ENCODE results near the gene THEM4. TPM values are rescaled to one million over a fixed set of nuclear protein-coding genes. Genes with fewer than 3 reads are reported as not detected.

The THEM4 gene
- total RNA-seq, 2 donors from 2014 or later, result 6.6 to 7.7 TPM

- Histone ChIP-seq H3K36me3 (no peaks in the 10 kb centered on the region), H3K9me3 (no peaks in the 10 kb centered on the region), H3K4me3 (no peak overlapping the region), H3K9ac (ENCODE audit: low read depth in 2 of 2, low read length in 2 of 2) (no peak overlapping the region), H3K27ac (no peak overlapping the region), H3K4me1 (peaks cover 5% of the 10 kb centered on the region), H3K27me3 (no peaks in the 10 kb centered on the region)
- no peak for TF ChIP-seq CTCF (IDR thresholded peaks at IDR 0.05)
- intact Hi-C loops (cut with DNase I), result no loop called here
- DNase-seq, result no peak
Observed at GRCh38 chr1:151949371-151950193, 40.3 kb upstream of the THEM4 start.

GRCh38 chr1:151948506-151948905 lies 39.2 kb upstream of the THEM4 start:
- Histone ChIP-seq H3K9ac (ENCODE audit: low read depth in 2 of 2, low read length in 2 of 2) (no peak overlapping the region), H3K4me3 (no peak overlapping the region), H3K27ac (no peak overlapping the region), H3K27me3 (no peaks in the 10 kb centered on the region), H3K9me3 (no peaks in the 10 kb centered on the region), H3K36me3 (no peaks in the 10 kb centered on the region), H3K4me1 (peaks cover 5% of the 10 kb centered on the region)
- intact Hi-C loops (cut with DNase I), result no loop called here
- TF ChIP-seq CTCF (IDR thresholded peaks at IDR 0.05), result no peak
- DNase-seq, result no peak

GRCh38 chr1:151947140-151947539 lies 37.8 kb upstream of the THEM4 start:
- no peaks in the 10 kb centered on the region for H3K27me3 ChIP-seq
- no peak for DNase-seq
- intact Hi-C loops (cut with DNase I), result no loop called here
- TF ChIP-seq CTCF (IDR thresholded peaks at IDR 0.05), result no peak
- no peak overlapping the region for H3K27ac ChIP-seq
- H3K4me1 ChIP-seq, result peaks cover 5% of the 10 kb centered on the region
- no peak overlapping the region for H3K9ac ChIP-seq (ENCODE audit: low read depth in 2 of 2, low read length in 2 of 2)
- H3K36me3 ChIP-seq, result no peaks in the 10 kb centered on the region
- no peak overlapping the region for H3K4me3 ChIP-seq
- H3K9me3 ChIP-seq, result no peaks in the 10 kb centered on the region

GRCh38 chr1:151945725-151946722 lies 36.7 kb upstream of the THEM4 start:
- H3K9me3 ChIP-seq, result no peaks in the 10 kb centered on the region
- intact Hi-C loops (cut with DNase I), result no loop called here
- no peaks in the 10 kb centered on the region for H3K27me3 ChIP-seq
- H3K4me3 ChIP-seq, result no peak overlapping the region
- TF ChIP-seq CTCF (IDR thresholded peaks at IDR 0.05), result no peak
- H3K4me1 ChIP-seq, result peaks cover 5% of the 10 kb centered on the region
- H3K9ac ChIP-seq (ENCODE audit: low read depth in 2 of 2, low read length in 2 of 2), result peak overlapping the region in 1 of 2 donors; percentile 24
- peak overlapping the region; percentile 56 for H3K27ac ChIP-seq
- H3K36me3 ChIP-seq, result no peaks in the 10 kb centered on the region
- DNase-seq, result peak; percentile 93

- Histone ChIP-seq H3K9me3 (no peaks in the 10 kb centered on the region), H3K27me3 (no peaks in the 10 kb centered on the region), H3K4me3 (no peak overlapping the region), H3K9ac (ENCODE audit: low read depth in 2 of 2, low read length in 2 of 2) (no peak overlapping the region), H3K27ac (peak overlapping the region; percentile 56), H3K4me1 (peaks cover 5% of the 10 kb centered on the region), H3K36me3 (no peaks in the 10 kb centered on the region)
- TF ChIP-seq CTCF (IDR thresholded peaks at IDR 0.05), result no peak
- intact Hi-C loops (cut with DNase I), result no loop called here
- no peak for DNase-seq
Observed at GRCh38 chr1:151944857-151945575, 35.7 kb upstream of the THEM4 start.

Measured in colonic mucosa (tissue), 4 donors.